NCI-H2196 (cell line): ENCODE data around the gene ITFG1.

Source experiments
- DNase-seq: peaks from one replicate; lab custom pipeline; 2025; ENCODE audit not compliant: unreplicated experiment; lab: John Stamatoyannopoulos, UW

Gene ITFG1

GRCh38 chr16:47113130-47113529 lies 347.7 kb downstream of the ITFG1 start:
- DNase-seq = no peak

GRCh38 chr16:47110939-47111338 lies 349.9 kb downstream of the ITFG1 start:
- no peak for DNase-seq

- no peak for DNase-seq
Measured at GRCh38 chr16:47109361-47109760, 351.5 kb downstream of the ITFG1 start.
